Trophoblast cell (in vitro differentiated cells and primary cell): ENCODE results near the gene PFKFB3.

Experiments
- DNase-seq, 2 donors: peaks; one replicate each; pipeline ENCODE4 v3.0.0-alpha.2; 2016
- H2AFZ ChIP-seq: 2 replicates; pipeline ENCODE4 v1.6.1; 2013; ENCODE audit warnings: low read length, moderate library complexity, mild to moderate bottlenecking; ENCODE audit not compliant: insufficient read depth, poor library complexity
- H2AK5ac ChIP-seq: 2 replicates; pipeline ENCODE4 v1.6.1; 2013; ENCODE audit warnings: mild to moderate bottlenecking, low read length
- H2BK120ac ChIP-seq: 2 replicates; pipeline ENCODE4 v1.6.1; 2013; ENCODE audit warnings: low read length, mild to moderate bottlenecking, moderate library complexity; ENCODE audit not compliant: insufficient read depth, poor library complexity
- H2BK12ac ChIP-seq: 2 replicates; pipeline ENCODE4 v1.6.1; 2013; ENCODE audit warnings: mild to moderate bottlenecking, low read length, moderate library complexity
- H2BK5ac ChIP-seq: 2 replicates; pipeline ENCODE4 v1.6.1; 2013; ENCODE audit warnings: low read length, low read depth, moderate library complexity, mild to moderate bottlenecking; ENCODE audit not compliant: poor library complexity
- H3K14ac ChIP-seq: 2 replicates; pipeline ENCODE4 v1.6.1; 2013; ENCODE audit warnings: mild to moderate bottlenecking, low read length
- H3K18ac ChIP-seq: 2 replicates; pipeline ENCODE4 v1.6.1; 2013; ENCODE audit warnings: mild to moderate bottlenecking, low read length
- H3K23ac ChIP-seq: 2 replicates; pipeline ENCODE4 v1.6.1; 2013; ENCODE audit warnings: low read length
- H3K27ac ChIP-seq: 2 replicates; pipeline ENCODE4 v1.5.1; 2013; ENCODE audit warnings: low read depth, mild to moderate bottlenecking, inconsistent platforms, low read length, moderate library complexity
- H3K27me3 ChIP-seq: 2 replicates; pipeline ENCODE4 v1.6.1; 2013; ENCODE audit warnings: inconsistent platforms, mild to moderate bottlenecking, low read length, moderate library complexity; ENCODE audit not compliant: insufficient read depth
- H3K36me3 ChIP-seq, 2 experiments: 1 replicate in 1 of 2; 2 replicates in 1 of 2; pipeline ENCODE4 v1.6.1; 2013; ENCODE audit warnings: low read length in 2 of 2, mild to moderate bottlenecking in 2 of 2, moderate library complexity in 1 of 2; ENCODE audit not compliant: insufficient read depth in 2 of 2, control insufficient read depth in 1 of 2
- H3K4ac ChIP-seq: 2 replicates; pipeline ENCODE4 v1.6.1; 2013; ENCODE audit warnings: low read depth, mild to moderate bottlenecking, low read length, moderate library complexity
- H3K4me1 ChIP-seq, 2 experiments: 1 replicate in 1 of 2; 2 replicates in 1 of 2; pipeline ENCODE4 v1.6.1; 2013; ENCODE audit warnings: low read length in 2 of 2, mild to moderate bottlenecking in 2 of 2, moderate library complexity in 1 of 2; ENCODE audit not compliant: insufficient read depth in 2 of 2, control insufficient read depth in 1 of 2
- H3K4me2 ChIP-seq: 2 replicates; pipeline ENCODE4 v1.6.1; 2013; ENCODE audit warnings: inconsistent platforms, mild to moderate bottlenecking, low read length, moderate library complexity
- H3K4me3 ChIP-seq: 2 replicates; pipeline ENCODE4 v1.5.1; 2013; ENCODE audit warnings: mild to moderate bottlenecking, low read depth, low read length, inconsistent platforms
- H3K79me1 ChIP-seq: one replicate; pipeline ENCODE4 v1.6.1; 2013; ENCODE audit warnings: low read length
- H3K79me2 ChIP-seq: 2 replicates; pipeline ENCODE4 v1.6.1; 2013; ENCODE audit warnings: low read length, mild to moderate bottlenecking; ENCODE audit not compliant: control insufficient read depth, insufficient read depth, poor library complexity
- H3K9ac ChIP-seq: 2 replicates; pipeline ENCODE4 v1.6.1; 2013; ENCODE audit warnings: mild to moderate bottlenecking, low read length
- H3K9me3 ChIP-seq: 2 replicates; pipeline ENCODE4 v1.6.1; 2013; ENCODE audit warnings: low read depth, mild to moderate bottlenecking, control low read depth, inconsistent platforms, low read length; ENCODE audit not compliant: insufficient read depth
- H4K12ac ChIP-seq: 2 replicates; pipeline ENCODE4 v1.6.1; 2013; ENCODE audit warnings: low read depth, mild to moderate bottlenecking, low read length, moderate library complexity
- H4K8ac ChIP-seq: 2 replicates; pipeline ENCODE4 v1.6.1; 2013; ENCODE audit warnings: low read depth, mild to moderate bottlenecking, low read length, moderate library complexity
- H4K91ac ChIP-seq: one replicate; pipeline ENCODE4 v1.6.1; 2013; ENCODE audit warnings: low read depth, mild to moderate bottlenecking, low read length, moderate library complexity
- WGBS: extraction: QIAGEN DNeasy Blood & Tissue Kit; methylation state at CpG from one replicate; pipeline ENCODE4 v1.1.7; 2013; ENCODE audit warnings: missing lambda C conversion rate; ENCODE audit not compliant: insufficient read length, insufficient coverage; ENCODE audit errors: extremely low coverage; 5-methylcytosine and 5-hydroxymethylcytosine counted together

The PFKFB3 gene

DNA sequence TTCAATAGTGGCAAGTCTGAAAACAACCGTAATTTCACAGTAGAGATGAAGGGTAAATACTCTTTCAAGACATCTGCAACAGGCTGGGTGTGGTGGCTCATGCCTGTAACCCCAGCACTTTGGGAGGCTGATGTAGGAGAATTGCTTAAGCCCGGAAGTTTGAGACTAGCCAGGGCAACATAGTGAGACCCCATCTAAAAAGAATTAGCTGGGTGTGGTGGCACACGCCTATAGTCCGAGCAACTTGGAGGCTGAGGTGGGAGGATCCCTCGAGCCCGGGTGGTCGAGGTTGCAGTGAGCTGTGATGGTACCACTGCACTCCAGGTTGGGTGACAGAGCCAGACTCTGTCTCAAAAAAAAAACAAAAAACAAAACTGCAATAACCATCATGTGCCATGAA is 71.8 kb downstream of the PFKFB3 start:
- no peak overlapping the region for H3K23ac ChIP-seq
- H3K9ac ChIP-seq: no peak overlapping the region
- no peak overlapping the region for H3K4me3 ChIP-seq
- no peak overlapping the region for H2BK120ac ChIP-seq
- H3K27me3 ChIP-seq: no peaks in the 10 kb centered on the region
- no peak overlapping the region for H2AFZ ChIP-seq
- H4K12ac ChIP-seq: no peak overlapping the region
- H2AK5ac ChIP-seq: no peak overlapping the region
- WGBS: no CpG with 5 or more reads among the region's 7 CpGs
- no peak overlapping the region for H2BK5ac ChIP-seq
- H3K9me3 ChIP-seq: no peaks in the 10 kb centered on the region
- peak overlapping the region; percentile 92 for H2BK12ac ChIP-seq
- H3K79me1 ChIP-seq: peaks cover 17% of the 10 kb centered on the region
- H3K18ac ChIP-seq: no peak overlapping the region
- H4K91ac ChIP-seq: peak overlapping the region; percentile 45
- no peak overlapping the region for H3K4me2 ChIP-seq
- H3K4me1 ChIP-seq: peaks cover 20 to 26% of the 10 kb centered on the region in 2 experiments
- H3K14ac ChIP-seq: no peak overlapping the region
- no peaks in the 10 kb centered on the region for H3K36me3 ChIP-seq
- H3K27ac ChIP-seq: peak overlapping the region; percentile 72
- no peak for DNase-seq
- no peaks in the 10 kb centered on the region for H3K79me2 ChIP-seq
- H4K8ac ChIP-seq: no peak overlapping the region
- H3K4ac ChIP-seq: no peak overlapping the region

DNA sequence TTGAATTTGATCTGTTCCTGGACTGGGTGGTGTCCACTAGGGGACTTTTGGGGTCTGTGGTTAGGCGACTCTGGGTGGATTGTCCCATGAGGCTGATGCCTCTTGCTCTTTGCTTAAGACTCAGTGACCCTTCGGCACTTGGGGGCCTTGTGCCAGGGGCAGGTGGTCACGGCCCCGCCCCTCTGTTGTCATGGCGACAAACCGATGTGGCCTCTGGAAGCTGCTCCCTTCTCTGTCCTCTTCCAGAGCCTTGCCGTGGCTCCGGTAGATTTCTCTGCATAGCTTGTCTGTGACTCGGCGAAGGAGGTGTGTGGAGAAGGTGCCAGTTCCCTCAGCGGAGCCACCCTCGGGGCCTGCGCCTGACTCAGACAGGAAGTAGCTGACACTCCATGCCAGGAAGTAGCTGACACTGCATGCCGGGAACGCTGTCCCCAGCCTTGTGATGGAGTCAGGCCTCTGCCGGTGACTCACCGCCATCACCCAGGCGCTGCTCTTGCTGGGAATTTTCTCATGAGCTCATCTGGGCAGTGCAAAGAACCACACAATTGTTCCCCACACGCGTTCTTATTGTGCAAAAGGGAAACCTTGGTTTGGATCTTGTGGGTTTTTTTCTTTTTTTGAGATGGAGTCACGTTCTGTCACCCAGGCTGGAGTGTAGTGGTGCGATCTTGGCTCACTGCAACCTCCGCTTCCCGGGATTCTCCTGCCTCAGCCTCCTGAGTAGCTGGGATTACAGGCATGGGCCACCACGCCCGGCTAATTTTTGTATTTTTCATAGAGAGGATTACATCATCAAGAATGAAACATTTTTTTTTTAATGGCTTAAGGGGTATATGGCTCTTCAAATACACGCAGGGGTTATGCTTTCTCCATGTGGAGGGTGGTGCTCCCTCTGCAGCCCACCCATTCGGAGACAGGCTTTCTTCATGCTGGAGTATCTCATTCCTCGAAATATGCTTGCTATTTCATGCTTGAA is 72.6 kb downstream of the PFKFB3 start:
- peak overlapping the region; percentile 83 for H4K91ac ChIP-seq
- no peaks in the 10 kb centered on the region for H3K27me3 ChIP-seq
- H3K14ac ChIP-seq: peak overlapping the region; percentile 46
- DNase-seq: peak; percentile 99 to 100
- H3K4me3 ChIP-seq: no peak overlapping the region
- peak overlapping the region; percentile 72 for H3K27ac ChIP-seq
- no peak overlapping the region for H3K23ac ChIP-seq
- peak overlapping the region; percentile 53 for H4K8ac ChIP-seq
- H3K4me2 ChIP-seq: no peak overlapping the region
- peak overlapping the region; percentile 73 for H2BK12ac ChIP-seq
- no peaks in the 10 kb centered on the region for H3K79me2 ChIP-seq
- H3K36me3 ChIP-seq: no peaks in the 10 kb centered on the region
- H2BK5ac ChIP-seq: peak overlapping the region; percentile 22
- H3K18ac ChIP-seq: peak overlapping the region; percentile 8
- peak overlapping the region; percentile 46 for H2BK120ac ChIP-seq
- H3K4me1 ChIP-seq: peaks cover 27 to 32% of the 10 kb centered on the region in 2 experiments
- peaks cover 24% of the 10 kb centered on the region for H3K79me1 ChIP-seq
- H4K12ac ChIP-seq: no peak overlapping the region
- no peak overlapping the region for H3K9ac ChIP-seq
- WGBS: no CpG with 5 or more reads among the region's 29 CpGs
- H3K9me3 ChIP-seq: no peaks in the 10 kb centered on the region
- H3K4ac ChIP-seq: no peak overlapping the region
- no peak overlapping the region for H2AK5ac ChIP-seq
- no peak overlapping the region for H2AFZ ChIP-seq

- Histone ChIP-seq H2AFZ (no peak overlapping the region), H3K9me3 (no peaks in the 10 kb centered on the region), H3K18ac (no peak overlapping the region), H3K36me3 (no peaks in the 10 kb centered on the region), H3K9ac (no peak overlapping the region), H3K14ac (no peak overlapping the region), H3K79me2 (no peaks in the 10 kb centered on the region), H3K27me3 (no peaks in the 10 kb centered on the region), H3K27ac (no peak overlapping the region), H2AK5ac (no peak overlapping the region), H3K23ac (no peak overlapping the region), H3K4ac (no peak overlapping the region), H2BK5ac (no peak overlapping the region), H4K8ac (no peak overlapping the region), H3K4me1 (peaks cover 22 to 27% of the 10 kb centered on the region in 2 experiments), H3K4me3 (no peak overlapping the region), H3K79me1 (peaks cover 22% of the 10 kb centered on the region), H4K91ac (no peak overlapping the region), H3K4me2 (no peak overlapping the region), H2BK12ac (no peak overlapping the region), H2BK120ac (no peak overlapping the region), H4K12ac (no peak overlapping the region)
- WGBS: no CpG with 5 or more reads among the region's 2 CpGs
- no peak for DNase-seq
Observed at GRCh38 chr10:6276356-6276755, 73.6 kb downstream of the PFKFB3 start.

DNA sequence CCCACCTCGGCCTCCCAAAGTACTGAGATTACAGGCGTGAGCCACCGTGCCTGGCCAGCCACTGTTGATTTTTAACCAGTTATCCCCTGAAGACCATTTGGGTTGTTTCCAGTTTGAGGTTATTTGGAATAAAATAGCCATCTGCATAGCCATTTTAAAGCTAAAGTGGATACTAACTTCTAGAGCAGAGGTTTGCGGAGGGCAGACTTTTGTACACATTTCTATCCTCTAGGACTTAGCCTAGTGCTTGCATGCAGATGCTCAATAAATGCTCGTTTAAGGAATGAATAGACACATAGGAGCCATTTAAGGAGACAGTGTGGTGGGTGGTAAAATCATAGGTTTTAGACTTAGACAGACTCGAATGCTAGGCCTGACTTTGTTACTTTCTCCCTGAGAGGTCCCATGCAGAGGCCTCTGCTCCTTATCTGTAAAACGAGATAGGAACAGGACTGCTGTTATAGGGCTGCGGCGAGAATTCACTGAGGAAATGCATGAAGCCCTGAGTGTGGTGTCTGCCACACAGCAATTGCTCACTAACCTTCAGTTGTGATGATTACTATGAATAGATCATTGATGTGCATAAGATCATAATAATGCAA is 75.9 kb downstream of the PFKFB3 start:
- H3K9ac ChIP-seq: no peak overlapping the region
- H3K27me3 ChIP-seq: no peaks in the 10 kb centered on the region
- H3K4me3 ChIP-seq: no peak overlapping the region
- H2BK5ac ChIP-seq: peak overlapping the region; percentile 52
- no peak overlapping the region for H3K23ac ChIP-seq
- peak overlapping the region; percentile 69 for H4K8ac ChIP-seq
- no peaks in the 10 kb centered on the region for H3K36me3 ChIP-seq
- no peak overlapping the region for H2AK5ac ChIP-seq
- H3K18ac ChIP-seq: no peak overlapping the region
- peak overlapping the region; percentile 76 for H2BK12ac ChIP-seq
- no peak for DNase-seq
- H3K9me3 ChIP-seq: no peaks in the 10 kb centered on the region
- no peak overlapping the region for H4K12ac ChIP-seq
- no CpG with 5 or more reads among the region's 9 CpGs for WGBS
- H3K14ac ChIP-seq: peak overlapping the region; percentile 73
- H3K4me1 ChIP-seq: peaks cover 20% of the 10 kb centered on the region in 2 experiments
- peaks cover 22% of the 10 kb centered on the region for H3K79me1 ChIP-seq
- no peaks in the 10 kb centered on the region for H3K79me2 ChIP-seq
- H3K27ac ChIP-seq: peak overlapping the region; percentile 48
- no peak overlapping the region for H2AFZ ChIP-seq
- H3K4ac ChIP-seq: no peak overlapping the region
- H2BK120ac ChIP-seq: peak overlapping the region; percentile 62
- no peak overlapping the region for H3K4me2 ChIP-seq
- peak overlapping the region; percentile 43 for H4K91ac ChIP-seq
